HEK293 (cell line): ENCODE measurements around the gene RRAS.

Experiments used
- CTCF ChIP-seq: fragments of 450-650 bp; formaldehyde crosslinking; IDR thresholded peaks from 2 replicates; pipeline ENCODE4 v1.5.1; 2016; ENCODE audit warnings: missing biosample characterization, missing genetic modification characterization
- IKZF3 ChIP-seq: fragments of 450-650 bp; IDR thresholded peaks from 2 replicates; pipeline ENCODE4 v1.5.0; 2018; ENCODE audit warnings: missing biosample characterization, mild to moderate bottlenecking, missing genetic modification characterization, moderate library complexity
- PATZ1 ChIP-seq: fragments of 450-650 bp; formaldehyde crosslinking; IDR thresholded peaks from 2 replicates; pipeline ENCODE4 v1.5.1; 2016; ENCODE audit warnings: missing biosample characterization, missing genetic modification characterization
- ZBTB26 ChIP-seq: fragments of 450-650 bp; formaldehyde crosslinking; optimal IDR thresholded peaks from 2 replicates; pipeline ENCODE3; 2016; ENCODE audit warnings: missing biosample characterization, mild to moderate bottlenecking, missing genetic modification characterization
- ZBTB8A ChIP-seq: fragments of 450-650 bp; formaldehyde crosslinking; IDR thresholded peaks from 2 replicates; pipeline ENCODE4 v1.5.1; 2016; ENCODE audit warnings: missing biosample characterization, missing genetic modification characterization
- ZFP3 ChIP-seq: fragments of 450-650 bp; formaldehyde crosslinking; IDR thresholded peaks from 2 replicates; pipeline ENCODE4 v1.5.1; 2016; ENCODE audit warnings: low read depth, missing biosample characterization, missing genetic modification characterization
- ZNF274 ChIP-seq, 2 experiments: fragments of 200-500 bp in 1 of 2; fragments of 450-650 bp in 1 of 2; sonication (Bioruptor generic) in 1 of 2; formaldehyde crosslinking in 1 of 2; IDR thresholded peaks; 2 replicates each; pipeline versions ENCODE4 v1.5.1 to v1.6.1; 2014 to 2016; ENCODE audit warnings: borderline replicate concordance in 1 of 2, inconsistent platforms in 1 of 2, low read length in 1 of 2, missing biosample characterization in 1 of 2, missing genetic modification characterization in 1 of 2
- ZNF350 ChIP-seq: fragments of 450-650 bp; formaldehyde crosslinking; IDR thresholded peaks from 2 replicates; pipeline ENCODE4 v1.5.0; 2017; ENCODE audit warnings: missing biosample characterization, mild to moderate bottlenecking, missing genetic modification characterization
- ZNF707 ChIP-seq: fragments of 450-650 bp; formaldehyde crosslinking; IDR thresholded peaks from 2 replicates; pipeline ENCODE4 v1.5.1; 2016; ENCODE audit warnings: missing biosample characterization, missing genetic modification characterization
- ZNF76 ChIP-seq: fragments of 450-650 bp; formaldehyde crosslinking; IDR thresholded peaks from 2 replicates; pipeline ENCODE4; 2016; ENCODE audit warnings: low read depth, missing biosample characterization, missing genetic modification characterization, borderline replicate concordance
- TF ChIP-seq, protein P1 (sequence below): fragments of 450-650 bp; formaldehyde crosslinking; IDR thresholded peaks from 2 replicates; pipeline ENCODE4 v1.5.1; 2016; ENCODE audit warnings: missing biosample characterization, missing genetic modification characterization
- TF ChIP-seq, protein P2 (sequence below): fragments of 450-650 bp; formaldehyde crosslinking; IDR thresholded peaks from 2 replicates; pipeline ENCODE4 v1.5.1; 2016; ENCODE audit warnings: missing biosample characterization, missing genetic modification characterization, borderline replicate concordance

- TF ChIP-seq ZNF274 (IDR thresholded peaks at IDR 0.05; ENCODE audit: low read length) = no peak
- no peak for TF ChIP-seq ZNF274 (tag by site-specific recombination; IDR thresholded peaks at IDR 0.05; ENCODE audit: borderline replicate concordance)
- TF ChIP-seq CTCF = no peak
- no peak for TF ChIP-seq IKZF3 (tag by site-specific recombination)
- TF ChIP-seq ZNF350 (tag by site-specific recombination) = no peak
- TF ChIP-seq ZBTB8A (tag by site-specific recombination) = no peak
- no peak for TF ChIP-seq ZNF707 (tag by site-specific recombination)
- no peak for TF ChIP-seq ZBTB26
- TF ChIP-seq, protein P1, sequence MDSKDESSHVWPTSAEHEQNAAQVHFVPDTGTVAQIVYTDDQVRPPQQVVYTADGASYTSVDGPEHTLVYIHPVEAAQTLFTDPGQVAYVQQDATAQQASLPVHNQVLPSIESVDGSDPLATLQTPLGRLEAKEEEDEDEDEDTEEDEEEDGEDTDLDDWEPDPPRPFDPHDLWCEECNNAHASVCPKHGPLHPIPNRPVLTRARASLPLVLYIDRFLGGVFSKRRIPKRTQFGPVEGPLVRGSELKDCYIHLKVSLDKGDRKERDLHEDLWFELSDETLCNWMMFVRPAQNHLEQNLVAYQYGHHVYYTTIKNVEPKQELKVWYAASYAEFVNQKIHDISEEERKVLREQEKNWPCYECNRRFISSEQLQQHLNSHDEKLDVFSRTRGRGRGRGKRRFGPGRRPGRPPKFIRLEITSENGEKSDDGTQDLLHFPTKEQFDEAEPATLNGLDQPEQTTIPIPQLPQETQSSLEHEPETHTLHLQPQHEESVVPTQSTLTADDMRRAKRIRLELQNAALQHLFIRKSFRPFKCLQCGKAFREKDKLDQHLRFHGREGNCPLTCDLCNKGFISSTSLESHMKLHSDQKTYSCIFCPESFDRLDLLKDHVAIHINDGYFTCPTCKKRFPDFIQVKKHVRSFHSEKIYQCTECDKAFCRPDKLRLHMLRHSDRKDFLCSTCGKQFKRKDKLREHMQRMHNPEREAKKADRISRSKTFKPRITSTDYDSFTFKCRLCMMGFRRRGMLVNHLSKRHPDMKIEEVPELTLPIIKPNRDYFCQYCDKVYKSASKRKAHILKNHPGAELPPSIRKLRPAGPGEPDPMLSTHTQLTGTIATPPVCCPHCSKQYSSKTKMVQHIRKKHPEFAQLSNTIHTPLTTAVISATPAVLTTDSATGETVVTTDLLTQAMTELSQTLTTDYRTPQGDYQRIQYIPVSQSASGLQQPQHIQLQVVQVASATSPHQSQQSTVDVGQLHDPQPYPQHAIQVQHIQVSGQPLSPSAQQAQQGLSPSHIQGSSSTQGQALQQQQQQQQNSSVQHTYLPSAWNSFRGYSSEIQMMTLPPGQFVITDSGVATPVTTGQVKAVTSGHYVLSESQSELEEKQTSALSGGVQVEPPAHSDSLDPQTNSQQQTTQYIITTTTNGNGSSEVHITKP (tag by site-specific recombination) = no peak
- TF ChIP-seq, protein P2, sequence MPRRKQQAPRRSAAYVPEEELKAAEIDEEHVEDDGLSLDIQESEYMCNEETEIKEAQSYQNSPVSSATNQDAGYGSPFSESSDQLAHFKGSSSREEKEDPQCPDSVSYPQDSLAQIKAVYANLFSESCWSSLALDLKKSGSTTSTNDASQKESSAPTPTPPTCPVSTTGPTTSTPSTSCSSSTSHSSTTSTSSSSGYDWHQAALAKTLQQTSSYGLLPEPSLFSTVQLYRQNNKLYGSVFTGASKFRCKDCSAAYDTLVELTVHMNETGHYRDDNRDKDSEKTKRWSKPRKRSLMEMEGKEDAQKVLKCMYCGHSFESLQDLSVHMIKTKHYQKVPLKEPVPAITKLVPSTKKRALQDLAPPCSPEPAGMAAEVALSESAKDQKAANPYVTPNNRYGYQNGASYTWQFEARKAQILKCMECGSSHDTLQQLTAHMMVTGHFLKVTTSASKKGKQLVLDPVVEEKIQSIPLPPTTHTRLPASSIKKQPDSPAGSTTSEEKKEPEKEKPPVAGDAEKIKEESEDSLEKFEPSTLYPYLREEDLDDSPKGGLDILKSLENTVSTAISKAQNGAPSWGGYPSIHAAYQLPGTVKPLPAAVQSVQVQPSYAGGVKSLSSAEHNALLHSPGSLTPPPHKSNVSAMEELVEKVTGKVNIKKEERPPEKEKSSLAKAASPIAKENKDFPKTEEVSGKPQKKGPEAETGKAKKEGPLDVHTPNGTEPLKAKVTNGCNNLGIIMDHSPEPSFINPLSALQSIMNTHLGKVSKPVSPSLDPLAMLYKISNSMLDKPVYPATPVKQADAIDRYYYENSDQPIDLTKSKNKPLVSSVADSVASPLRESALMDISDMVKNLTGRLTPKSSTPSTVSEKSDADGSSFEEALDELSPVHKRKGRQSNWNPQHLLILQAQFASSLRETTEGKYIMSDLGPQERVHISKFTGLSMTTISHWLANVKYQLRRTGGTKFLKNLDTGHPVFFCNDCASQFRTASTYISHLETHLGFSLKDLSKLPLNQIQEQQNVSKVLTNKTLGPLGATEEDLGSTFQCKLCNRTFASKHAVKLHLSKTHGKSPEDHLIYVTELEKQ = no peak
- TF ChIP-seq ZFP3 (tag by site-specific recombination) = no peak
- TF ChIP-seq PATZ1 (tag by site-specific recombination) = no peak
- TF ChIP-seq ZNF76 (tag by site-specific recombination) = no peak
These were observed 47.2 kb upstream of the RRAS start for GRCh38 chr19:49687150-49687549.
